Mucosa of rectum (tissue), 2 donors: ENCODE data around the gene ALOX5AP.

ENCODE experiments used
- H3K27ac ChIP-seq, 2 donors: one replicate each; pipeline ENCODE4 v1.7.0; 2013; ENCODE audit warnings: inconsistent platforms in 2 of 2, low read depth in 2 of 2, low read length in 2 of 2
- H3K27me3 ChIP-seq, 2 donors: one replicate each; pipeline ENCODE4 v1.7.0; 2013; ENCODE audit warnings: low read length in 2 of 2; ENCODE audit not compliant: control insufficient read depth in 2 of 2, insufficient read depth in 2 of 2
- H3K36me3 ChIP-seq, 2 donors: one replicate each; pipeline ENCODE4 v1.7.0; 2013; ENCODE audit warnings: low read length in 2 of 2; ENCODE audit not compliant: control insufficient read depth in 2 of 2, insufficient read depth in 2 of 2
- H3K4me1 ChIP-seq, 2 donors: one replicate each; pipeline ENCODE4 v1.7.0; 2013; ENCODE audit warnings: low read length in 2 of 2, mild to moderate bottlenecking in 1 of 2; ENCODE audit not compliant: control insufficient read depth in 2 of 2, insufficient read depth in 2 of 2
- H3K4me3 ChIP-seq, 2 donors: one replicate each; pipeline ENCODE4 v1.7.0; 2013; ENCODE audit warnings: low read length in 2 of 2
- H3K9ac ChIP-seq, 2 donors: one replicate each; pipeline ENCODE4 v1.7.0; 2013; ENCODE audit warnings: low read length in 2 of 2, low read depth in 1 of 2, mild to moderate bottlenecking in 1 of 2
- H3K9me3 ChIP-seq, 2 donors: one replicate each; pipeline ENCODE4 v1.7.0; 2013; ENCODE audit warnings: low read length in 2 of 2; ENCODE audit not compliant: control insufficient read depth in 2 of 2
- donor health status: healthy.
- donor health status: Normal muscosa, but diverticular disease.

Gene ALOX5AP

GRCh38 chr13:30804474-30804873, 69.1 kb downstream of the ALOX5AP start:
- no peak overlapping the region for H3K27ac ChIP-seq

DNA sequence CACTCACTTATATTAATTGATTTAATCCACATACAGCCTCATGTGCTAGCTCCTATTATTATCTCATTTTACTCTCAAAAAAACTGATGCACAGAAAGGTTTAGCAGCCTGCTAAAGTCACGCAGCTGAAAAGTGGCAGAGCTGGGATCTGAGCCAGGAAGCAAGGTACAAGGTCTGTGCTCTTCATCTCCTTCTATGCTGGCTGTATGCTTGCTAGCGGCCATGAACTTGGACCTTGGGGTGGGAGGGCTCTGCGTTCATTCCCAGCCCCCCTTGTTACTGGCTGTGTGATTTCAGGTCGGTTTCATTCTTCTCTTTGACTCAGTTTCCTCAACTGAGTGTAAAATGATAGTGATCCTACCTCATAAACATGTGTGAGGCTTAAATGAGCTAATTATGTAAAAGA, 69.8 kb downstream of the ALOX5AP start:
- Histone ChIP-seq H3K27ac (no peak overlapping the region), H3K9ac (no peak overlapping the region), H3K27me3 (no peaks in the 10 kb centered on the region), H3K9me3 (no peaks in the 10 kb centered on the region), H3K4me1 (peaks cover 6 to 8% of the 10 kb centered on the region in 2 donors), H3K36me3 (no peaks in the 10 kb centered on the region), H3K4me3 (no peak overlapping the region)

More at GRCh38 chr13:30804474-30804873, 69.1 kb downstream of the ALOX5AP start:
- Histone ChIP-seq H3K4me1 (peaks cover 6 to 8% of the 10 kb centered on the region in 2 donors), H3K36me3 (no peaks in the 10 kb centered on the region), H3K9me3 (no peaks in the 10 kb centered on the region), H3K27me3 (no peaks in the 10 kb centered on the region), H3K4me3 (no peak overlapping the region), H3K9ac (no peak overlapping the region)

GRCh38 chr13:30805603-30806011, 70.3 kb downstream of the ALOX5AP start:
- Histone ChIP-seq H3K9me3 (no peaks in the 10 kb centered on the region), H3K9ac (no peak overlapping the region), H3K27ac (no peak overlapping the region), H3K27me3 (no peaks in the 10 kb centered on the region), H3K36me3 (no peaks in the 10 kb centered on the region), H3K4me3 (no peak overlapping the region), H3K4me1 (peaks cover 6 to 8% of the 10 kb centered on the region in 2 donors)

DNA sequence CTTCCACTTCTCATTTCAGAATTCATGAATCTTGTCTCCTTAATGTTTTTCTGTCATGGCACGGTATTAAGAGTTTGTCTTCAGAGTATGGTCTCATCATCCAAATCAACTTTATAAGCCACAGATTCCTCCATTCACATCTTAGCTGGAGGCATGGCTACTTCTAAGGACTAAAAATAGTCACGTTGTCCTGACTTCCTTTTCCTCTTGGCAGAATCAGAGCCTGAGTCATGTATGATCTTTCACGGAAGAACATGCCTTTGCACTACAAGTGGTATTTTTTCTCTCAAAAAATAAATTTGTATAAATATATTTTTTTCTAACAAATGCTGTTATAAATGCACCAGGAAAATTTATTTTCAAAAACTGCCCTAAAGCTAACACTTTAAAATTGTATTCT, 71.4 kb downstream of the ALOX5AP start:
- no peaks in the 10 kb centered on the region for H3K27me3 ChIP-seq
- no peaks in the 10 kb centered on the region for H3K36me3 ChIP-seq
- no peaks in the 10 kb centered on the region for H3K9me3 ChIP-seq
- no peak overlapping the region for H3K27ac ChIP-seq
- no peak overlapping the region for H3K9ac ChIP-seq
- H3K4me3 ChIP-seq: no peak overlapping the region
- peaks cover 6 to 8% of the 10 kb centered on the region in 2 donors for H3K4me1 ChIP-seq

DNA sequence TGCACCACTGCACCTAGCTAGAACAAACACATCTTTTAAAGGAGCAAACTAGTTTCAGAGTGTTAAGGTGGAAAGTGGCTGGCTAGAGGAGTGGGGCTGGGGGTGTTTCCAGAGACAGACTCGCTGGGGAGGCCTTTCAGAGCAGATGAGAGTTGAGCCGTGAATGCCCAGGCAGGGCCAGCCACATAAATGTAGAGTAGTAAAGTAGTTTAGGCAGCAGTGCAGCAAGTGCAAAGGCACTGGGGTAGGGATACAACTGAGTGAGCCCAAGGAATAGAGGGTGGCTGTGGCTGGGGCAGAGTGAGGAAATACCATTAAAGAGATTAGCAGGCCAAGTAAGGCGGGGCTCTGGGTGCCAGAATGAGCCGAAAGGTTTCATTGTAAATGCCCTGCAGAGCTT, 72.0 kb downstream of the ALOX5AP start:
- H3K9ac ChIP-seq: no peak overlapping the region
- H3K4me1 ChIP-seq: peaks cover 6 to 8% of the 10 kb centered on the region in 2 donors
- no peak overlapping the region for H3K27ac ChIP-seq
- H3K27me3 ChIP-seq: no peaks in the 10 kb centered on the region
- H3K4me3 ChIP-seq: no peak overlapping the region
- H3K9me3 ChIP-seq: no peaks in the 10 kb centered on the region
- H3K36me3 ChIP-seq: no peaks in the 10 kb centered on the region

DNA sequence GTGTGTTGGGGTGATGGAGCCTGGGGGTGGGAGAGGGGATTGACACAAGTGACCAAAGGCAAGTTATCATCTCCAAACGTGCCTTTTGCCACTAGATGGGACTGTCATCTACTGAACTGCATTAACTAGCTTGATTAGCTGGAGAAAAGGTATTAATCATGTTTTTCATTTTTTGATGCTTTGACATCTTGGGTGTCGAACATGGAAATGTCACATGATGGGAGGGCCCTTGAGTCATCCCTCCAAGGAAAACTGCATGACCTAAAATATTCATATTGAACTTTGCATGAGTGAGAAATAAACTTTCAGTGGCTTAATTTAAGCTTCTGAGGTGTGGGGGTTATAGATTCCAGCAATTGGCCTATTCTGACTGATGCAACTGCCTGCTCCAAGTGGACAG, 73.3 kb downstream of the ALOX5AP start:
- H3K9me3 ChIP-seq: no peaks in the 10 kb centered on the region
- no peak overlapping the region for H3K27ac ChIP-seq
- H3K36me3 ChIP-seq: no peaks in the 10 kb centered on the region
- H3K4me1 ChIP-seq: no peaks in the 10 kb centered on the region
- H3K27me3 ChIP-seq: no peaks in the 10 kb centered on the region
- no peak overlapping the region for H3K9ac ChIP-seq
- no peak overlapping the region for H3K4me3 ChIP-seq

GRCh38 chr13:30809787-30810186, 74.4 kb downstream of the ALOX5AP start:
- Histone ChIP-seq H3K9ac (no peak overlapping the region), H3K36me3 (no peaks in the 10 kb centered on the region), H3K9me3 (no peaks in the 10 kb centered on the region), H3K27ac (no peak overlapping the region), H3K4me1 (no peaks in the 10 kb centered on the region), H3K27me3 (no peaks in the 10 kb centered on the region), H3K4me3 (no peak overlapping the region)

- no peaks in the 10 kb centered on the region for H3K4me1 ChIP-seq
- no peak overlapping the region for H3K9ac ChIP-seq
Observed at GRCh38 chr13:30810261-30810701, 74.9 kb downstream of the ALOX5AP start.

GRCh38 chr13:30810801-30811200, 75.5 kb downstream of the ALOX5AP start:
- no peaks in the 10 kb centered on the region for H3K4me1 ChIP-seq
- no peak overlapping the region for H3K27ac ChIP-seq
- H3K9ac ChIP-seq: no peak overlapping the region
- no peaks in the 10 kb centered on the region for H3K27me3 ChIP-seq
- H3K36me3 ChIP-seq: no peaks in the 10 kb centered on the region
- H3K9me3 ChIP-seq: no peaks in the 10 kb centered on the region
- H3K4me3 ChIP-seq: no peak overlapping the region

More at GRCh38 chr13:30810261-30810701, 74.9 kb downstream of the ALOX5AP start:
- H3K27ac ChIP-seq: no peak overlapping the region
- H3K27me3 ChIP-seq: no peaks in the 10 kb centered on the region
- no peaks in the 10 kb centered on the region for H3K36me3 ChIP-seq
- no peaks in the 10 kb centered on the region for H3K9me3 ChIP-seq
- H3K4me3 ChIP-seq: no peak overlapping the region
